Measurements from ENCODE around the gene LRRC4C. TPM values are rescaled to one million over a fixed set of nuclear protein-coding genes. Genes with fewer than 3 reads are reported as not detected.
A peak's percentile ranks its signal among the peaks of the same experiment; 100 is the strongest.

LRRC4C gene
- total and polyA plus RNA-seq, 5 donors = 1.0 to 2.7 (median 2.0) TPM

GRCh38 chr11:40291329-40291728 lies 1168.1 kb downstream of the LRRC4C start:
- peak in 1 of 2 donors; percentile 25 for ATAC-seq

GRCh38 chr11:40290171-40290631 lies 1169.3 kb downstream of the LRRC4C start:
- 39% methylated on average over 2 of the region's 2 CpGs for WGBS
- Histone ChIP-seq H3K9me3 (ENCODE audit: control insufficient read depth, low read length) (no peaks in the 10 kb centered on the region), H3K4me3 (ENCODE audit: low read length) (no peak overlapping the region), H3K27me3 (ENCODE audit: control insufficient read depth, insufficient read depth) (no peaks in the 10 kb centered on the region), H3K27ac (ENCODE audit: low read length) (no peak overlapping the region), H3K4me1 (ENCODE audit: control insufficient read depth, insufficient read depth, low read length) (no peaks in the 10 kb centered on the region)
- ATAC-seq (no peak), DNase-seq (no peak)
- intact Hi-C loops (cut with DNase I) = loop anchor here in 1 of 4 donors (10.0 kb wide), 1 partner anchor 155 kb away; no protein-coding TSS in a partner anchor

More at GRCh38 chr11:40291329-40291728, 1168.1 kb downstream of the LRRC4C start:
- Histone ChIP-seq H3K27ac (ENCODE audit: low read length) (no peak overlapping the region), H3K4me1 (ENCODE audit: control insufficient read depth, insufficient read depth, low read length) (no peaks in the 10 kb centered on the region), H3K4me3 (ENCODE audit: low read length) (peak overlapping the region; percentile 22), H3K27me3 (ENCODE audit: control insufficient read depth, insufficient read depth) (no peaks in the 10 kb centered on the region), H3K9me3 (ENCODE audit: control insufficient read depth, low read length) (no peaks in the 10 kb centered on the region)
- DNase-seq = no peak
- intact Hi-C loops (cut with DNase I) = loop anchor here in 1 of 4 donors (10.0 kb wide), 1 partner anchor 157 kb away; no protein-coding TSS in a partner anchor
- 22% methylated on average over 3 of the region's 3 CpGs for WGBS

GRCh38 chr11:40289370-40289769 lies 1170.1 kb downstream of the LRRC4C start:
- Histone ChIP-seq H3K9me3 (ENCODE audit: control insufficient read depth, low read length) (no peaks in the 10 kb centered on the region), H3K27me3 (ENCODE audit: control insufficient read depth, insufficient read depth) (no peaks in the 10 kb centered on the region), H3K27ac (ENCODE audit: low read length) (no peak overlapping the region), H3K4me1 (ENCODE audit: control insufficient read depth, insufficient read depth, low read length) (no peaks in the 10 kb centered on the region), H3K4me3 (ENCODE audit: low read length) (no peak overlapping the region)
- WGBS = 53% methylated on average over 2 of the region's 2 CpGs
- ATAC-seq (no peak), DNase-seq (no peak)
- intact Hi-C loops (cut with DNase I) = no loop called here

- H3K4me1 ChIP-seq (ENCODE audit: control insufficient read depth, insufficient read depth, low read length) = no peaks in the 10 kb centered on the region
- H3K4me3 ChIP-seq (ENCODE audit: low read length) = no peak overlapping the region
- intact Hi-C loops (cut with DNase I) = no loop called here
- 45% methylated on average over 5 of the region's 5 CpGs for WGBS
- no peaks in the 10 kb centered on the region for H3K27me3 ChIP-seq (ENCODE audit: control insufficient read depth, insufficient read depth)
- H3K9me3 ChIP-seq (ENCODE audit: control insufficient read depth, low read length) = no peaks in the 10 kb centered on the region
- H3K27ac ChIP-seq (ENCODE audit: low read length) = no peak overlapping the region
- ATAC-seq = no peak
- DNase-seq = no peak
Observed at GRCh38 chr11:40287916-40288803, 1171.3 kb downstream of the LRRC4C start.

GRCh38 chr11:40286137-40286536 lies 1173.3 kb downstream of the LRRC4C start:
- no peaks in the 10 kb centered on the region for H3K9me3 ChIP-seq (ENCODE audit: control insufficient read depth, low read length)
- no peak for DNase-seq
- no peaks in the 10 kb centered on the region for H3K4me1 ChIP-seq (ENCODE audit: control insufficient read depth, insufficient read depth, low read length)
- H3K27ac ChIP-seq (ENCODE audit: low read length) = no peak overlapping the region
- 28% methylated on average over 2 of the region's 2 CpGs for WGBS
- no peaks in the 10 kb centered on the region for H3K27me3 ChIP-seq (ENCODE audit: control insufficient read depth, insufficient read depth)
- intact Hi-C loops (cut with DNase I) = no loop called here
- ATAC-seq = no peak
- no peak overlapping the region for H3K4me3 ChIP-seq (ENCODE audit: low read length)

GRCh38 chr11:40285558-40285957 lies 1173.9 kb downstream of the LRRC4C start:
- no peak for DNase-seq
- WGBS = 49% methylated on average over 2 of the region's 2 CpGs
- Histone ChIP-seq H3K4me3 (ENCODE audit: low read length) (no peak overlapping the region), H3K27ac (ENCODE audit: low read length) (no peak overlapping the region), H3K4me1 (ENCODE audit: control insufficient read depth, insufficient read depth, low read length) (no peaks in the 10 kb centered on the region), H3K9me3 (ENCODE audit: control insufficient read depth, low read length) (no peaks in the 10 kb centered on the region), H3K27me3 (ENCODE audit: control insufficient read depth, insufficient read depth) (no peaks in the 10 kb centered on the region)
- intact Hi-C loops (cut with DNase I) = no loop called here
- ATAC-seq = no peak

- Histone ChIP-seq H3K4me1 (ENCODE audit: control insufficient read depth, insufficient read depth, low read length) (no peaks in the 10 kb centered on the region), H3K9me3 (ENCODE audit: control insufficient read depth, low read length) (no peaks in the 10 kb centered on the region), H3K27me3 (ENCODE audit: control insufficient read depth, insufficient read depth) (no peaks in the 10 kb centered on the region), H3K27ac (ENCODE audit: low read length) (no peak overlapping the region), H3K4me3 (ENCODE audit: low read length) (peak overlapping the region; percentile 12)
- no peak for DNase-seq
- intact Hi-C loops (cut with DNase I) = no loop called here
- 31% methylated on average over 6 of the region's 6 CpGs for WGBS
- peak; percentile 73 to 83 for ATAC-seq
Observed at GRCh38 chr11:40281052-40281580, 1178.3 kb downstream of the LRRC4C start.

GRCh38 chr11:40280159-40281051 lies 1179.0 kb downstream of the LRRC4C start:
- Histone ChIP-seq H3K4me1 (ENCODE audit: control insufficient read depth, insufficient read depth, low read length) (no peaks in the 10 kb centered on the region), H3K4me3 (ENCODE audit: low read length) (peak overlapping the region; percentile 12), H3K27ac (ENCODE audit: low read length) (no peak overlapping the region), H3K9me3 (ENCODE audit: control insufficient read depth, low read length) (no peaks in the 10 kb centered on the region), H3K27me3 (ENCODE audit: control insufficient read depth, insufficient read depth) (no peaks in the 10 kb centered on the region)
- intact Hi-C loops (cut with DNase I) = no loop called here
- WGBS = 57% methylated on average over 18 of the region's 18 CpGs
- ATAC-seq = peak; percentile 62 to 82
- DNase-seq = peak; percentile 68 to 86 (median 80)

GRCh38 chr11:40276960-40277359 lies 1182.5 kb downstream of the LRRC4C start:
- H3K4me1 ChIP-seq (ENCODE audit: control insufficient read depth, insufficient read depth, low read length) = no peaks in the 10 kb centered on the region
- intact Hi-C loops (cut with DNase I) = no loop called here
- H3K27ac ChIP-seq (ENCODE audit: low read length) = no peak overlapping the region
- 79% methylated on average over 1 of the region's 1 CpG for whole genome bisulfite sequencing
- H3K9me3 ChIP-seq (ENCODE audit: control insufficient read depth, low read length) = no peaks in the 10 kb centered on the region
- DNase-seq (no peak), ATAC-seq (no peak)
- H3K27me3 ChIP-seq (ENCODE audit: control insufficient read depth, insufficient read depth) = no peaks in the 10 kb centered on the region
- no peak overlapping the region for H3K4me3 ChIP-seq (ENCODE audit: low read length)

- no peaks in the 10 kb centered on the region for H3K9me3 ChIP-seq (ENCODE audit: control insufficient read depth, low read length)
- DNase-seq (no peak), ATAC-seq (no peak)
- H3K27ac ChIP-seq (ENCODE audit: low read length) = no peak overlapping the region
- WGBS = 59% methylated on average over 3 of the region's 3 CpGs
- no peaks in the 10 kb centered on the region for H3K27me3 ChIP-seq (ENCODE audit: control insufficient read depth, insufficient read depth)
- intact Hi-C loops (cut with DNase I) = no loop called here
- no peak overlapping the region for H3K4me3 ChIP-seq (ENCODE audit: low read length)
- peaks cover 1% of the 10 kb centered on the region for H3K4me1 ChIP-seq (ENCODE audit: control insufficient read depth, insufficient read depth, low read length)
Observed at GRCh38 chr11:40274017-40274416, 1185.4 kb downstream of the LRRC4C start.

Data from right cardiac atrium (tissue), 5 donors.